Measurements from ENCODE around the gene RNF212. TPM values are rescaled to one million over a fixed set of nuclear protein-coding genes. Genes with fewer than 3 reads are reported as not detected.

Gene RNF212
- total RNA-seq, 1 donor from 2014 or later, result 6.9 TPM

GRCh38 chr4:1105662-1106061 lies 7.7 kb downstream of the RNF212 start:
- H3K27me3 ChIP-seq, result no peaks in the 10 kb centered on the region
- intact Hi-C loops (cut with DNase I), result no loop called here
- no peaks in the 10 kb centered on the region for H3K4me1 ChIP-seq
- H3K27ac ChIP-seq, result no peak overlapping the region
- no peak overlapping the region for H3K4me3 ChIP-seq
- ATAC-seq, result no peak
- no peak for TF ChIP-seq CTCF (IDR thresholded peaks at IDR 0.05)
- no peak for DNase-seq
- no peaks in the 10 kb centered on the region for H3K9me3 ChIP-seq
- H3K36me3 ChIP-seq, result no peaks in the 10 kb centered on the region

GRCh38 chr4:1105067-1105466 lies 8.3 kb downstream of the RNF212 start:
- DNase-seq (no peak), ATAC-seq (no peak)
- Histone ChIP-seq H3K4me1 (no peaks in the 10 kb centered on the region), H3K9me3 (no peaks in the 10 kb centered on the region), H3K27ac (no peak overlapping the region), H3K4me3 (no peak overlapping the region), H3K27me3 (no peaks in the 10 kb centered on the region), H3K36me3 (no peaks in the 10 kb centered on the region)
- intact Hi-C loops (cut with DNase I), result no loop called here
- TF ChIP-seq CTCF (IDR thresholded peaks at IDR 0.05), result no peak

- no peak for TF ChIP-seq CTCF (IDR thresholded peaks at IDR 0.05)
- intact Hi-C loops (cut with DNase I), result no loop called here
- Histone ChIP-seq H3K4me1 (no peaks in the 10 kb centered on the region), H3K27ac (no peak overlapping the region), H3K9me3 (no peaks in the 10 kb centered on the region), H3K36me3 (no peaks in the 10 kb centered on the region), H3K4me3 (no peak overlapping the region), H3K27me3 (no peaks in the 10 kb centered on the region)
- DNase-seq (no peak), ATAC-seq (no peak)
Observed at GRCh38 chr4:1104647-1105046, 8.7 kb downstream of the RNF212 start.

- no peak overlapping the region for H3K27ac ChIP-seq
- DNase-seq (peak; percentile 42), ATAC-seq (no peak)
- intact Hi-C loops (cut with DNase I), result no loop called here
- H3K4me3 ChIP-seq, result no peak overlapping the region
- no peaks in the 10 kb centered on the region for H3K4me1 ChIP-seq
- no peak for TF ChIP-seq CTCF (IDR thresholded peaks at IDR 0.05)
- no peaks in the 10 kb centered on the region for H3K9me3 ChIP-seq
- no peaks in the 10 kb centered on the region for H3K36me3 ChIP-seq
- H3K27me3 ChIP-seq, result no peaks in the 10 kb centered on the region
Observed at GRCh38 chr4:1099684-1100335, 13.6 kb downstream of the RNF212 start.

- Histone ChIP-seq H3K4me3 (no peak overlapping the region), H3K9me3 (no peaks in the 10 kb centered on the region), H3K36me3 (no peaks in the 10 kb centered on the region), H3K27me3 (no peaks in the 10 kb centered on the region), H3K4me1 (no peaks in the 10 kb centered on the region), H3K27ac (no peak overlapping the region)
- DNase-seq (peak; percentile 32), ATAC-seq (no peak)
- intact Hi-C loops (cut with DNase I), result no loop called here
- no peak for TF ChIP-seq CTCF (IDR thresholded peaks at IDR 0.05)
Observed at GRCh38 chr4:1099270-1099669, 14.1 kb downstream of the RNF212 start.

Data from upper lobe of right lung (tissue), 1 donor.